Dermis microvascular lymphatic vessel endothelial cell (primary cell): ENCODE measurements around the gene SUCO. TPM values are rescaled to one million over a fixed set of nuclear protein-coding genes. Genes with fewer than 3 reads are reported as not detected.

Experiments
- DNase-seq, 2 donors: peaks; one replicate each; pipeline versions ENCODE4 v3.0.0 to v3.0.0-alpha.2; 2010; ENCODE audit warnings: low read depth in 2 of 2
- total RNA-seq: library from RNA; depleted of rRNA; stranded (reverse); fragments of >200 nt; gene quantifications from 2 replicates; pipeline ENCODE4 v1.2.1, GENCODE V29; 2014

Gene SUCO
- total RNA-seq, 1 donor from 2014 or later, result 12.5 TPM

- no peak for DNase-seq
Observed at GRCh38 chr1:172514108-172514507, 18.8 kb upstream of the SUCO start.

GRCh38 chr1:172515436-172515835, 17.5 kb upstream of the SUCO start:
- DNase-seq, result no peak

- DNase-seq, result peak in 1 of 2 donors; percentile 20
Observed at GRCh38 chr1:172515927-172516326, 17.0 kb upstream of the SUCO start.

GRCh38 chr1:172517081-172517480, 15.9 kb upstream of the SUCO start:
- DNase-seq, result no peak

GRCh38 chr1:172517545-172517944, 15.4 kb upstream of the SUCO start:
- DNase-seq, result no peak

- no peak for DNase-seq
Observed at GRCh38 chr1:172529304-172529703, 3.6 kb upstream of the SUCO start.

GRCh38 chr1:172530000-172530399, 3.0 kb upstream of the SUCO start:
- no peak for DNase-seq

- no peak for DNase-seq
Observed at GRCh38 chr1:172531412-172532182, 1.4 kb upstream of the SUCO start.

GRCh38 chr1:172532183-172532699, 709 bp upstream of the SUCO start:
- DNase-seq, result peak; percentile 97 to 99

- peak; percentile 9 to 60 for DNase-seq
Observed at GRCh38 chr1:172533513-172534151, 682 bp downstream of the SUCO start.

- DNase-seq, result no peak
Observed at GRCh38 chr1:172536256-172536655, 3.3 kb downstream of the SUCO start.

- no peak for DNase-seq
Observed at GRCh38 chr1:172537366-172537765, 4.4 kb downstream of the SUCO start.

- DNase-seq, result no peak
Observed at GRCh38 chr1:172537827-172538391, 5.0 kb downstream of the SUCO start.

- no peak for DNase-seq
Observed at GRCh38 chr1:172540635-172541034, 7.7 kb downstream of the SUCO start.

GRCh38 chr1:172544481-172545104, 11.6 kb downstream of the SUCO start:
- DNase-seq, result no peak

GRCh38 chr1:172545396-172546004, 12.6 kb downstream of the SUCO start:
- no peak for DNase-seq

GRCh38 chr1:172547071-172547470, 14.1 kb downstream of the SUCO start:
- peak in 1 of 2 donors; percentile 17 for DNase-seq

GRCh38 chr1:172549621-172550280, 16.8 kb downstream of the SUCO start:
- DNase-seq, result no peak

GRCh38 chr1:172551279-172551678, 18.3 kb downstream of the SUCO start:
- no peak for DNase-seq

- DNase-seq, result no peak
Observed at GRCh38 chr1:172554915-172555314, 22.0 kb downstream of the SUCO start.

GRCh38 chr1:172556461-172556860, 23.5 kb downstream of the SUCO start:
- no peak for DNase-seq
